Midbrain (tissue), 1 donor: Measurements from ENCODE around the gene PLCG2.
"Not testable (repeated sequence)": the region's sequence is repeated elsewhere in the genome, so short reads cannot be mapped to it uniquely, and the experiment has no call there.

Experiments used
- DNase-seq: peaks from one replicate; lab custom pipeline; 2025; lab: John Stamatoyannopoulos, UW

The PLCG2 gene

DNA sequence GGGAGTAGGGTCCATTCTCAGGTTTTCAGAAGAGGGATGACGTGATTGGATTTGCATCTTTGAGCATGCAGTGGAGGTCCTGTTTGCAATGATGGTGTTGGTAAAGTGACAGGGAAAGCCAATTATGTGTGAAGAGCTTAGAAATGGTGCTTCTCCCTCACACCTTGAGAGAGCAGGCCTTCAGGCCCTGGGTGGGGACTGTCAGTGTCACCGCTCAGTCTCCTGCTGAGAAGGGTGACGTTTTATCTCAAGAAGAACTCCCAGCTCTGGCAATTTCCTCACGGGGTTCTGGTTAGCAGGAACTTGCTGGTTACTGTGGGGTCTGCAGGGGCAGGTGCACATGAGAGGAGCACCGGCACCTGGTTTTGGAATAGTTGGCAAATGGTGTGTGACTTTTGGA lies 11.2 kb downstream of the PLCG2 start:
- no peak for DNase-seq

DNA sequence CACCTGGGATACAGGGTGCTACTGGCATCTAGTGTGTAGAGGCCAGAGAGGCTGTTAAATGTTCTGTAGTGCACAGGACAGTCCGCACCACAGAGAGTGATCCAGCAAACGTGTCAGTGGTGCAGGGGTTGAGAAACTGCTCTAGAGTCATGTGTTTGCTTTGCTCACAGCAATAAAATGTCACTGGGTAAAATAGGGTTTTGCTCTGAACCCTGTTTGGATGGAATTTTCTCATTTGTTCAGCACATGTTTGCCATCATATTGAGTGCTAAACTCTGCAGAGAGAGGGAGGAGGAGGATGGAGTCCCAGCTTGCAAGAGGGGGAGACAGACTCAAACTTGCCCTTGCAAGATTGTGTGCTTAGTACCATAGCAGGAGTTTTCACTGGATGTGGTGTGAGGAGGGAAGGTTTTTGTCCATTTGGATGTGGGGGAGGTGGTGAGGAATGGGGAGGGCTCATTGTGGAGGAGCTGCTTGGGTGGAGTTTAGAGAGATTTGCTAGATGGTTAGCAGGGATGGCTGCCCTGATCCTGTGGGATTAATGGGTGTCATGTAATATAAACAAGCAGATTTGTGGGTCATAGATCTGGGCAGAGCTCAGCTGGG lies 11.8 kb downstream of the PLCG2 start:
- no peak for DNase-seq

DNA sequence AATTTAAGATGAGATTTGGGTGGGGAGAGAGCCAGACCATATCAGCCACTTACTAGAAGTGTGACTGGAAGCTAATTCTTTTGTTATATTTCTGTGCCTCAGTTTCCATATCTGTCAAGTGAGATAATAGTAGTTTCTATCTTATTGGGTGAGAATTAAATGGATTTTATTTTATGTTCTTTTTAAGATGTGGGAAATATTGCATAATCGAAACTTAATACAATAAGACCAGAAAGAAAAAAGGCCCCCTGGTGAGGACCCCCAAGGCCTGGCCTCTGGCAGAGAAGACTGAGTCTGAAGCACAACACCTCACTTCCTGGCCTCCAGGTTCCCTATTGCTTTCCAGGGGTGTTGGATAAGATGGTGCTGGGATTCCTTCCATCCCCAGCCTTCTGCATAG lies 13.7 kb downstream of the PLCG2 start:
- no peak for DNase-seq

DNA sequence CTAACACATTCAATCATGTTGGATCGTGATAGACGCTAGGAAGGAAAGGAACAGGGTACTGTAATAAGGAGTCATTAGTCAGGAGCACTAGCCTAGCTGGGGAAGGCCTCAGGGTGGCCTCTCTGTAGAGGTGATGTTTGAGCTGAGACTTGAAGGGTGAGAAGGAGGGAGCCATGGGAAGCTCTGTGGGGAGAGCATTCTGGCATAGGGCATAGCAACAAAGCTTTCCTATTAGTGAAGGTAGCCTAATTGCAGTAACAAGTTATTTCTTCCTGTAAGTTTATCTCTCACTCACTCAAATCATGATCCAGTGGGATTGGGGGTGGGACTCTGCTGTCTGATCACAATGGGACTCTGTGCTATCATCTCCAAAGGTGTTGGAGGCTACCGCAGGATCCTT lies 16.1 kb downstream of the PLCG2 start:
- no peak for DNase-seq

DNA sequence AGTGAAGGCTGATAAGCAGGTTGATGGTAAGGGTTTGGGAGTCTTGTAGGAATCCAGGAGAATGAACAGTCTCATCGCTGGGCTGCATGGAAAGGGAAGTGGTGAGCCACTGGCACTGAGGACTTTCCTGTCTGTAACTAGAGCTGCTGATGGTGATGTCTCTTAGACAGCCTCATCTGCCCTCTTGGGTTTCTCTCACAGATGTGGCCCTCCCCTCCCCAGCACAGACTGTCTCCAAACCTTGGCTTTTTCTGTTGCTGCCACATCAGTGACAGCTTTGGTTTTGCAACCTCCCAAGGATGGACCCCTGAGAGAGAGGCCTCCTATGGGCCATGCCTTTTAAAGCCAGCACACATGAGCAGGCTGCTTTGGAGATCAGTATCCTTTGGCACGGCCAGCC lies 16.9 kb downstream of the PLCG2 start:
- DNase-seq: no peak

DNA sequence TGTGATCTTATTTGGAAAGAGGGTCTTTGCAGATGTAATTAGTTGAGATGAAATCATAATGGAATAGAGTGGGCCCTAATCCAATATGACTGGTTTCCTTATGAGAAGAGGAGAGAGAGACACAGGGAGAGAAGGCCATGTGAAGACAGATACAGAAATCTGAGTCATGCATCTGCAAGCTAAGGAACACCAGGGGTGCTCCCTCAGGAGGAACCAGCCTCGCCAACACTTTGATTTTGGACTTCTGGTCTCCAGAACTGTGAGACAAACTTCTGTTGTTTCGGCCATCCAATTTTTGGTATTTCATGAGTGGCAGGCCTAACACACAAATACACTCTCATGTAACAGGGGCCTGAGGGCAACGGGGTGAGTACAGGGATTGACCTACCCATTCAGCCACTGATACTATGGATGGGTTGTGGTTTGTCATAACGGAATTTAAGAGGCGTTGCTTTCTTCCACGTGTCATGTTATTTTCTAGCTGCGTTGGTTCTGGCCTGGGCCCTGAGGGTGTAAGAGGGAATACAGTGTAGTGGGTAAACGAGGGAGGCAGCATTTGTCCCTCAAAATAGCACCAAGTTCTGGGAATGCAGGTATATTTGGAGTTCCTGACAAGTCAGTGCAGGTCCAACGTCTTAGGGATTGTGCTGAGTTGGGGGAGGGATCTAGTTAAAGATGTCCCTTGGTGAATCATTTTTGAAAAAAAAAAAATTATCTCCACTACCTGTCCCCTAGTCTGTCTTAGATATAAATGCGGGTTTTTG lies 17.7 kb downstream of the PLCG2 start:
- DNase-seq: no peak

DNA sequence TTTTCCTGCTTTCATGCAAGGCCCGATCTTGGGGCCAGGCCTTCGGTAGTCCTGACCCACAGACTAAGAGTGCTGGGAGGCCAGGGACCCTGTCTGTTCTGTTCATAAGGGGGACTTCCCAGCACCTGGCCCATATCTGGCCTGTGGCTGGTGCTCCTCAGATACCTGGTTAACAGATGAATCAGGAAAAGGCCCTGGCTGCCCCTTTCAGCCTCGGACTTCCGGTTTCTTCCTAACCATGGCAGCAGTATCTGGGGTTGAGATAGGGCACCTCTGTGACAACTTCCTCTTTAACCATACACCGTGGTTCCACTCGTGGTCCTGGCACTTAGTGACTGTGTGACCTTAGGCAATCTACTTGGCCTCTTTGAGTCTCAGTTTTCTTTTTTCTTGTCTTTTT lies 18.4 kb downstream of the PLCG2 start:
- DNase-seq: no peak

DNA sequence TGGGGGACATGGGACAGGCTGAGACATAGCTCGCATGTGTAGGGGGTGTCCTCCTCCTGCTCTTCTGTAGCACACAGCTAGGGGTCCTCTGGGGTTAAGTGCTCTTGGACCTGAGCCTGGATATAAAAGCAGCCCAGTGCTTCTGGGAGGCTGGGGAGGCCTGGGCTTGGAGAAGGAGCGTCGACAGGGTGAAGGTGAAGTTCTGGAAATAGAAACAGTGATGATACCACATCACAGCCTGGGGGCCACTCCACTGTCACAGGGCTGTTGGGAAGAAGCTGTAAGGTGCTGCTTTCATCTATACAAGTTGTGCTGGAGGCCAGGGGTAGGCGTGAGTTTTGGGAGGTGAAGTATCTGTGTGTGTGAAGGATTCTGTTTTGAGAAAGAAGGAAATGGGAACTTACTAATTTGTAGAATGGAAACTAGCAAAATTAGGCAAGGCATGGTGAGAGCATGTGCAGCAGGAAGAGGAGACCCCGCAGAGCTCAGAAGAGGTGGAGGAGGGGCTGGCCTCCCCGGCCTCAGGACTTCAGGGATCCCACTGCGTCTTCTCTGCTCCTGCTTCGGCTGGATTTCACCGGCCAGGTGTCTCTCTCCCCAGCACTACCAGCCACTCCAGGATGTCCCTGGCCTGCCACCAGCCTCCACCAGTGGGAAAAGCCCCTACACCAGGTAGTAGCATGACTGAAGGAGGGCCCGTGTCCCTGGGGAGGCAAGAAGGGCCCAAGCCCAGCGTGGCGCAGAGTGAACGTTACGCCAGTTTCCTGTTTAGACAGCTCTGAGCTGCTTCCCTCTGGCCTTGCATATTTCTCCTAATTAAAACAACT lies 19.4 kb downstream of the PLCG2 start:
- DNase-seq: no peak

DNA sequence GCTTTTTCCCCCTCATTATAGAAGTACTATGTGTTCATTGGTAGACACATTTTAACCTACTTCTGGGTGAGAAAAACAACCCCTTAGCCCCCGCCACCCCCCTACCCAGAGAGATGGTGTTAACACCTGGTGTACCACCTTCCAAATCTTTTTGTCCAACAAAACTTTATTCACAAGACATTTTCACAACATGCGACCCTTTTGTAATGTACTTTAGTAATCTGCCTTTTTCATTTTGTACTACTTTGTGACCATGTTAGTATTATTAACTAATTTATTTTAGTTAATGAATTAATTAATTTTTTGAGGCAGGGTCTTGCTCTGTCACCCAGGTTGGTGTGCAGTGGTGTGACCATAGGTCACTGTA lies 20.0 kb downstream of the PLCG2 start:
- no peak for DNase-seq

DNA sequence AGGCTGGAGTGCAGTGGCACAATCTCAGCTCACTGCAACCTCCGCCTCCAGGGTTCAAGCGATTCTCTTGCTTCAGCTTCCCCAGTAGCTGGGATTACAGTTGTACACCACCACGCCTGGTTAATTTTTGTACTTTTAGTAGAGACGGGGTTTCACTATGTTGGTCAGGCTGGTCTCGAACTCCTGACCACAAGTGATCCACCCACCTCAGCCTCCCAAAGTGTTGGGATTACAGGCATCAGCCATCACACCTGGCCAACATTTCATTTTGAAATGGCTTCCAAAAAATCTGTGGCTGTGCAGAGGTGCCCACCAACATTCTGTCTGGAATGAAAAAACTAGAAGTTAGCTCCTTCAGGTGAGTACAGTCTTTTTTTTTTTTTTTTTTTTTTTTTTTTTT lies 22.6 kb downstream of the PLCG2 start:
- not testable (repeated sequence) for DNase-seq

DNA sequence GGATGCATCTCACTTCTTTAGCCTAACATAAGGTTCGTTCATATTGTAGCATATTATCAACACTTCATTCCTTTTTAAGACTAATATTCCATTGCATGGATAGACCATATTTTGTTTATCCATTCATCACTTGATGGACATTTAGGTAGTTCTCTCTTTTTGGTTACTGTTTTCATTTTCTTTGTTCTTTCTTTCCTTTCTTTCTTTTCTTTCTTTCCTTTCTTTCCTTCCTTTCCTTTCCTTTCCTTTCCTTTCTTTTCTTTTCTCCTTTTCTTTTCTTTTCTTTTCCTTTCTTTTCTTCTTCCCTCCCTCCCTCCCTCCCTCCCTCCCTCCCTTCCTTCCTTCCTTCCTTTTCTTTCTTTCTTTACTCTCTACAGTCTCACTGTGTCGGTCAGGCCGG lies 24.2 kb downstream of the PLCG2 start:
- DNase-seq: no peak

DNA sequence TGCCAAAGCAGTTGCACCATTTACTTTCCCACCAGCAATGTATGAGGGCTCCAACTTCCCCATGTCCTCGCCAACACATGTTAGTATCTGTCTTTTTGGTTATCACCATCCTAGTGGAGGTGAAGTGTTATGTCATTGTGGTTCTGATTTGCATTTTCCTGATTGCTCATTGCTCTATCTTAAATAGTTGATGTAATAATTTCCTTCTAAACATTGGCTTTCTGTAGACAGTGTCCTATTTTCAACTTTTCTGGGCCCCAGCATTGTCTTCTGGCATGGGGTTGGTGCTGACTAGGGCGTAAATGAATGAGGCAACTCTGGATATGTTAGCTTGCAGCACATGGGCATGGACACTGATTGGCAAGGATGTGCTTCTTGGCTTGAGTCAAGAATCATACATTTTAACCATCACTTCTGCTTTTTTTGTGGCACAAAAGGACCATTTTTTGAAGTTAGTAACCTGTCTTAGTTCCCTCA lies 25.1 kb downstream of the PLCG2 start:
- no peak for DNase-seq

DNA sequence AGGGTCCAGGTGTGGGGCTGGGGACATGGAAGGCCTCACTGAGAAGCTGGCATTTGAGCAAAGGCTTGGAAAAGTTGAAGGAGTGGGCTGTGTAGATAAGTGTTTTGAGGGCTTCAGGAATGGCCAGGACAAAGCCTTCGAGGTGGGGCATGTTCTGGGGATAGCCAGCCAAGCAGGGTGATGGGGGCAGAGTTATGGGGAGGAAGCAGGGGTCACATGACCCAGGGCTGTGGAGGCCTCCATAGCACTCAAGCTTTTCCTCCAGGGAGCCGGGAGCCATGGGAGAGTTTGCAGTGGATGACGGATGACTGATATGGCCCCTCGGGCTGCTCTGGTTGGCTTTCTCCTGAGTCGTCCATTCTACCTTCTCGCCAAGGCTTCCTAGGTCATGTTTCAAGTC lies 27.6 kb downstream of the PLCG2 start:
- DNase-seq: no peak

DNA sequence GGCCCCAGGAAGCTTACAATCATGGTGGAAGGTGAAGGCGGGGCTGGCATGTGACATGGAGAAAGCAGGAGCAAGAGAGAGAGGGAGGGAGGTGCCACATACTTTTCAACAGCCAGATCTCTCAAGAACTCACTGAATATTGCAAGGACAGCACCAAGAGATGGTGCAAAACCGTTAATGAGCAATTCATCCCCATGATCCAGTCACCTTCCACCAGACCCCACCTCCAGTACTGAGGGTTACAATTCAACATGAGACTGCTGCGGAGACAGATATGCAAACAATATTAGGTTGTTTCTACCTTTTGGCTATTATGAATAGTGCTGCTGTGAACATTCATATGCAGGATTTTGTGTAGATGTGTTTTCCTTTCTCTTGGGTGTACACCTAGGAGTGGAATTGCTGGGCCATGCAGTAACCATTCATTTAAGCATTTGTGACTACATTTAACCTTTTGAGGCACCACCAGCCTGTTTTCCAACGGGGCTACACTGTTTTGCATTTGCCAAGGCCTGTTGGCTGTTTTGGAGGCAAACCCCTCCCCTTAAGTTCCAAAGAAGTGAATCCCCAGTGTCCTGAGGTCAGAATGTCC lies 28.8 kb downstream of the PLCG2 start:
- DNase-seq: no peak

DNA sequence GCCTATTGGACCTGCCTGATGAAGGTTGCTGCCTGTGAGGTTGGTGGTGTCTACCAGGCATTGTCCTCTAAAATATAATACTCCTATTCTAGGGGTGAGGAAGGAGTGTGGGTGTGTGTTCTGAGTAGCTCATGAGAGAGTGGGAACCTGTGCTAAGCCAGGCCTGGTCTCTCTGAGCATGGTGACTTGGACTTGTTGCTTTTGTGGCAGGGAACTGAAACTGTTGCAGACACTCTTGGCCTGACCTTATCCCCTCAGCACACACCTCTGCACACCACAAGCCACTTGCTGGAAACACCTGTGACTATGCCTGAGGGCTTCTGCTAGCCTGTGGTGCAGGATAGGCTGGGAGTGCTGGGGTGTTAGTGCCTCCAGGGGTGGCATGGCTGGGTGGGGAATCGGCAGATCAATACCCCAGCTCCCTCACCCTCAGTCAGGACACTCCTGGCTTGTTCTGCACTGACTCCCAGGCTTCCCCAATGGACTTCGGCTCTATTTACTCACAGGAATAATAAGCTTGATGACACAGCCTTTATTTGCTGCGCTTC lies 29.9 kb downstream of the PLCG2 start:
- DNase-seq: no peak

DNA sequence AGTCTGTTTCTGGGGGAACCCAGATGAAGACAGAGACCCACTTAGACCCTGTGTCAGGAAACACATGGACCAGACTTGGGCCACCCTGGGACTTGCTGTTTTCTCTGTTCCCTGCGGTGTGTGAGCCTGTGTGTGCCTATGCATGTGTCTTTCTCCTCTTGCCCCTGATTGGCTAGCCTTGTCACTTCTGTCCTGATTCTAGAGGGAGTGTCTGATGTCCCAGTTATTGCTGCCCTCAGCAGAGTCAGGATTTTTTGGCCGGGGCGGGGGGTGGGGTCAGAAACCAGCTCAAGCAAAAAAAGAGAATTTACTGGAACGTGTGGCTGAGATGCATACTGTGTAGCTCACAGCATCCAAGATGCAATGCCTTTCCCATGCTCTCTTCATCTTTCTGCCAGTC lies 30.5 kb downstream of the PLCG2 start:
- no peak for DNase-seq

DNA sequence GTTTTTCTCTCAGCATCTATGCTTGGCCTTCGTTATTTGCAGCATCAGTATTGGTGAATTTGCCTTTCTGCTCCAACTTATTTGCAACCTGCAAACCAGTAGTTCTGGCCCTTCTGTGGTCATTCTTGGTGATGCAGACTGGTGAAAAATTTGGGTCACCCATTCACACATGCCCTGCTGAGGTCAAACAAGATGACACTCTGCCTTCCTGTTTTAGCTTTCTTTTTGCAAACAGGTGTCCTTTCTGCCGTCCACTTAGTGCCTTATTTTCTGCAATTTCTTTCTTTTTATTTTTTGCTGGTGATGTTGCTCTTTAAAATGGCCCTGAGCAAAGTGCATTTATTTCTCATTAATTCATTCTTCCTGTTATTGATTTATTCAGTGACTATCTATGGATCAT lies 31.3 kb downstream of the PLCG2 start:
- no peak for DNase-seq

DNA sequence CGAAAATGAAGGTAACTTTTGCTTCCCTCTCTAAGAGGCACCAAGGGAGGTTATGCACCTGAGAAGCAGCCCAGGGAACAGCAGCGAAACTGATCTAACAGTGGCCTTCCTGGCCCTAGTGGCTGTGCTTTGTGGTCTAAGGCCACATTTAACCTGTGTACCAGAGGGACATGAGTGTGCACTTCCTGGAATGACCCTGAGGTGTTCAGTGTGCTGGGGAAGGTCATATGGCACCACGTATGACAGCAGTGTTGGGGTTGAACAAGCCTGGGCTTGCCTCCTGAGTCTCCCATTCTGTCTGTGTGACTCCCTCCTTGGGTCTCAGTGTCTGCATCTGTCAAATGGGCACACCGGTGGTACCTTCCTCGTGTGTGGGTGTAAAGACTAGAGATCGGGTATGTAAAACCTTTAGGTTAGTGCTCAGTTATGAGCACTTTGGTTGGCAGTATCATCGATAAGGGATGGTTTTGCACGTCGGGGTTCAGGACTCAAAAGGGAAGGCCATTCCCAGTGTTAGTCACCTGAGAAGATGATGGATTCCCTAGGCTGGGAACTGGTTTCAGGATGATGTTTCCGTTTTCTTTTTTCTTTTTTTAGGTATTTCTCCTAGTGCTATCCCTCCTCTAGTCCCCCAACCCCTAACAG lies 31.9 kb downstream of the PLCG2 start:
- DNase-seq: no peak

DNA sequence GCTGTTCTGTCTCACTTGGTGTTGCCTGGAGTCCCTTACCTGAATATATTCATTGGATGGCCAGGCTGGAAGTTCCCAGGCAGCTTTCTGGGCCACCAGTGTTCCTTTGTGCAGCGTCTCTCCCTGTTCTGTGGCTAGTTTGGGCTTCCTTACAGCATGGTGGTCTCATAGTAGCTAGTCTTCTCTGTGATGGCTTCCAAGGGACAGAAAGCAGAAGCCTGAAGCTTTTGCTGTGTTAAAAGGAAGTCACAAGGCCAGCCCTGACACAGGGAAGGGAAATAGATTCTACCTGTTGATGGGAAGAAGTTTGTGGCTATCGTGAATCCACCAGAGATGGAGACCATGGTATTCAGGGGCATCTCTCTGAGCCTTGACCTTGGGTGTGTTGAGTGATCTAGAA lies 34.6 kb downstream of the PLCG2 start:
- no peak for DNase-seq

DNA sequence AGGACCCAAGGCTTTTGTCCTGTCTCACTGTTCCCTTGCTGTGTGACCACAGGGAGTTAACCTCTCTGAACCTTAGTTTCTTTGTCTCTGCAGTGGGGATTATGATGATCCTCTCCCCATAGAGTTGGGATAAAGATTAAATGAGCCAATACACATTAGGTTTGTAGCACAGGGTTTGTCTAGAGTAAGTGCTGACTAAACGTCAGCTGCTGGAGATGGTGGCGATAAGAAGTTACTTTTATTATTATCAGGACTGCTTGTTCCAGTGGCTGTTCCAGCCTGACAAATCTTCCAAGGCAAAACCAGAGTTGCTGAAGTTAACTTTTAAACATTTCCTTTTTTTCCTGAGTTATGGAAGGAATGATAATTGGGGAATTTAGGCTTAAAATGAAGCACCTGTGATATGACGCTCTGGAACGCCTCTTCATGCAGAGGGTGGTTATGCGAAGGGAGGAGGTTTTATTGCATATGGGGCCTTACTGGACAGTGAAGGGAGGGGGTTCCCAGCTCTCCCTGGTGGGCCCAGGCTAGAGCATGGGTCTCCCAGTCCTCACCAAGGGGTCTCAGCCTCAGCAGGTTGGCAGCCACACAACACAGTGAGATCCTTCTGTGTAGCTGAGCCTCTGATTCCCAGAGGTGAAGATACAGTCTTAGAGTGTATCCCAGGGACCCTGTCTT lies 35.8 kb downstream of the PLCG2 start:
- no peak for DNase-seq

DNA sequence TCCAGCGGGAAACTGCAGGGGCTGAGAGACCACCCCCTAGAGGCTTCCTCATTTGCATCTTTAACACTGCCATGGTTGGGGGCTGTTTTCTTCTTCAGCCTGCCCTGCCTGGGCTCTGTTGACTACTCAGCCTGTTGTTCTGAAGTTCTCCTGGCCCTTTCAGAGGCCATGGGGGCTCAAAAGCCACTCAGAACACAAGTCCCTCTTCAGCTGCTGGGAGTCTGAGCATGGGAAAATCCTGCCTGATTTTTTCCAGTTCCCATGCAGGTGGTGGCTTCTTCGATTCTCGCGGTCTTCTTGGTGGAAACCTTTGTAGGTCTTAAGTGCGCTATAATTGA lies 36.3 kb downstream of the PLCG2 start:
- DNase-seq: no peak
